Erythroblast (primary cell): Measurements from ENCODE around the gene SBK1.

Experiments used
- DNase-seq, 2 experiments: peaks; one replicate each; lab custom pipeline; 2025; lab: John Stamatoyannopoulos, UW
- GATA1 ChIP-seq: IDR thresholded peaks from 2 replicates; pipeline ENCODE4 v1.6.1; 2011; ENCODE audit warnings: low read depth, mild to moderate bottlenecking, control low read depth, low read length, moderate library complexity
- POLR2A ChIP-seq: IDR thresholded peaks from 2 replicates; pipeline ENCODE4 v1.6.1; 2011; ENCODE audit warnings: mild to moderate bottlenecking, low read length

SBK1 gene

GRCh38 chr16:28273511-28273910 is 18.8 kb upstream of the SBK1 start:
- DNase-seq, result no peak
- no peak for TF ChIP-seq GATA1
- no peak for TF ChIP-seq POLR2A

GRCh38 chr16:28274676-28275075 is 17.6 kb upstream of the SBK1 start:
- TF ChIP-seq GATA1 (no peak), POLR2A (no peak)
- DNase-seq, result no peak

- no peak for DNase-seq
- TF ChIP-seq POLR2A (no peak), GATA1 (no peak)
Observed at GRCh38 chr16:28276301-28276700, 16.0 kb upstream of the SBK1 start.

- DNase-seq, result peak; percentile 75 to 87
- TF ChIP-seq POLR2A, result no peak
- no peak for TF ChIP-seq GATA1
Observed at GRCh38 chr16:28277537-28278388, 14.6 kb upstream of the SBK1 start.

GRCh38 chr16:28279006-28279405 is 13.3 kb upstream of the SBK1 start:
- TF ChIP-seq POLR2A (no peak), GATA1 (no peak)
- DNase-seq, result no peak

GRCh38 chr16:28280881-28281836 is 11.2 kb upstream of the SBK1 start:
- peak; percentile 8 to 9 for DNase-seq

GRCh38 chr16:28282045-28282444 is 10.3 kb upstream of the SBK1 start:
- DNase-seq, result no peak
- no peak for TF ChIP-seq POLR2A
- no peak for TF ChIP-seq GATA1

More at GRCh38 chr16:28280881-28281836, 11.2 kb upstream of the SBK1 start:
- no peak for TF ChIP-seq GATA1
- no peak for TF ChIP-seq POLR2A

- TF ChIP-seq POLR2A (no peak), GATA1 (no peak)
Observed at GRCh38 chr16:28283173-28283572, 9.2 kb upstream of the SBK1 start.

GRCh38 chr16:28283798-28284577 is 8.3 kb upstream of the SBK1 start:
- DNase-seq, result no peak
- no peak for TF ChIP-seq POLR2A
- no peak for TF ChIP-seq GATA1

More at GRCh38 chr16:28283173-28283572, 9.2 kb upstream of the SBK1 start:
- DNase-seq, result no peak

GRCh38 chr16:28285649-28286048 is 6.7 kb upstream of the SBK1 start:
- no peak for TF ChIP-seq GATA1
- no peak for TF ChIP-seq POLR2A
- no peak for DNase-seq

GRCh38 chr16:28288114-28288513 is 4.2 kb upstream of the SBK1 start:
- DNase-seq, result no peak
- no peak for TF ChIP-seq POLR2A
- TF ChIP-seq GATA1, result no peak

GRCh38 chr16:28289048-28289447 is 3.3 kb upstream of the SBK1 start:
- TF ChIP-seq POLR2A (no peak), GATA1 (no peak)
- DNase-seq, result no peak
